GM12874 (cell line): ENCODE results near the gene PEX7.

Source experiments
- CTCF ChIP-seq: IDR thresholded peaks from 2 replicates; pipeline ENCODE4 v1.5.1; 2011; ENCODE audit warnings: low read depth, mild to moderate bottlenecking, control low read depth, low read length, moderate library complexity; ENCODE audit not compliant: insufficient read depth

PEX7 gene

GRCh38 chr6:136863752-136864151 is 41.4 kb downstream of the PEX7 start:
- TF ChIP-seq CTCF, result no peak

- no peak for TF ChIP-seq CTCF
Measured at GRCh38 chr6:136864676-136865075, 42.3 kb downstream of the PEX7 start.

- TF ChIP-seq CTCF, result no peak
Measured at GRCh38 chr6:136866872-136867416, 44.6 kb downstream of the PEX7 start.

- TF ChIP-seq CTCF, result no peak
Measured at GRCh38 chr6:136869451-136869850, 47.1 kb downstream of the PEX7 start.

DNA sequence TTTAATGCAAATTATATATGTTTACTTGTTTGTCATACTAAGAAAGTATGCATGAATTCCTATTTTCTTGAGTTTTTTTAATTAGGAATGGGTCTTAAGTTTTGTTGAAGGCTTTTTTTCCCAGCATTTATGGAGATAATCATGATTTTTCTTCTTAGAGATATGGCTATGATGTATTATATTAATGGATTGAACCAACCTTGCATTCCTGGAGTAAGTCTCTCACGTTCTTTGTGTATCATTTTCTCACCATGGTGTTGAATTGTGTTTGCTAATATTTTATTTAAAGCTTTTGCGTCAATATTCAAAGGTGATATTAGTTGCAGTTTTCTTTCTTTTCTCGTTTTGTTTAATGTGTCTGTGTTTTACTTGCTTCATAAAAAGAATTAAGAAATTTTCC is 51.4 kb downstream of the PEX7 start:
- no peak for TF ChIP-seq CTCF

GRCh38 chr6:136880748-136881460 is 58.5 kb downstream of the PEX7 start:
- TF ChIP-seq CTCF, result no peak

DNA sequence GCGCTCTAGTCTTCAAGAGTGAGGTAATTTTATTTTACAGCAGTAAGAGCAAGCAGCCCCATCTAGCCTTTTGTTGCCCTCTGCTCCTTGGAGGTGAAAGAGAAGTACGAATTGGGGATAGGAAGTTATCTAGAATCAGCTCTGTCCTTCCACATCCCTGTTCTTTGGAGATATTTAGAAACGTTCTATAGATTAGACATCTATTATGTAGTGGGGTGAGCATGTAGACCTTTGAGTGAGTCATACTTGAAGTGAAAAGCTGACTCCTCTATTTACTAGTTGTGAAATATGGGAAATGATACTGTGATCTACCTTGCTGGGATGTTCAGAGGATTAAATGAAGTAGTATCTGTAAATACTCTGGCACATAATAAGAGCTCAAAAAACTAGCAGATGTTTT is 63.7 kb downstream of the PEX7 start:
- no peak for TF ChIP-seq CTCF
